ENCODE measurements around the gene TMEM272.

TMEM272 gene

GRCh38 chr13:51844862-51845573 lies at the start of gene TMEM272:
Gene TMEM272, minus strand, starts transcription at chr13:51845177. Its CDS starts 6,647 bp downstream, at chr13:51838530.
- peak in 1 of 2 experiments; percentile 35 for DNase-seq

- DNase-seq = no peak
Measured at GRCh38 chr13:51894239-51894638, 49.3 kb upstream of the TMEM272 start.

GRCh38 chr13:51892657-51893056 lies 47.7 kb upstream of the TMEM272 start:
- DNase-seq = no peak

- no peak for DNase-seq
Measured at GRCh38 chr13:51887468-51887867, 42.5 kb upstream of the TMEM272 start.

- DNase-seq = no peak
Measured at GRCh38 chr13:51885651-51886050, 40.7 kb upstream of the TMEM272 start.

GRCh38 chr13:51883226-51883600 lies 38.2 kb upstream of the TMEM272 start:
- DNase-seq = no peak

GRCh38 chr13:51882570-51883225 lies 37.7 kb upstream of the TMEM272 start:
- no peak for DNase-seq

GRCh38 chr13:51881296-51881695 lies 36.3 kb upstream of the TMEM272 start:
- no peak for DNase-seq

GRCh38 chr13:51879133-51879532 lies 34.2 kb upstream of the TMEM272 start:
- DNase-seq = no peak

GRCh38 chr13:51874651-51875050 lies 29.7 kb upstream of the TMEM272 start:
- DNase-seq = peak; percentile 11 to 72

GRCh38 chr13:51873837-51874236 lies 28.9 kb upstream of the TMEM272 start:
- no peak for DNase-seq

- DNase-seq = no peak
Measured at GRCh38 chr13:51873117-51873798, 28.3 kb upstream of the TMEM272 start.

- no peak for DNase-seq
Measured at GRCh38 chr13:51870616-51871015, 25.6 kb upstream of the TMEM272 start.

GRCh38 chr13:51869916-51870315 lies 24.9 kb upstream of the TMEM272 start:
- DNase-seq = no peak

- DNase-seq = no peak
Measured at GRCh38 chr13:51867062-51867461, 22.1 kb upstream of the TMEM272 start.

- DNase-seq = no peak
Measured at GRCh38 chr13:51865838-51866237, 20.9 kb upstream of the TMEM272 start.

GRCh38 chr13:51862957-51863356 lies 18.0 kb upstream of the TMEM272 start:
- DNase-seq = no peak

GRCh38 chr13:51861723-51862300 lies 16.8 kb upstream of the TMEM272 start, which contains the start of gene CCDC70:
Gene CCDC70, plus strand, starts transcription at chr13:51861969. Its CDS starts 3,443 bp downstream, at chr13:51865412.
- no peak for DNase-seq

GRCh38 chr13:51858433-51859247 lies 13.7 kb upstream of the TMEM272 start:
- peak in 1 of 2 experiments; percentile 37 for DNase-seq

GRCh38 chr13:51856998-51857397 lies 12.0 kb upstream of the TMEM272 start:
- DNase-seq = no peak

- DNase-seq = no peak
Measured at GRCh38 chr13:51856027-51856736, 11.2 kb upstream of the TMEM272 start.
